Prostate gland (tissue), 2 donors: ENCODE data around the gene SFT2D3.

Source experiments
- POLR2AphosphoS5 ChIP-seq: sonication (generic); formaldehyde crosslinking; IDR thresholded peaks from one replicate; pipeline ENCODE4 v1.6.1; 2017; ENCODE audit warnings: antibody characterized with exemption
- TF ChIP-seq, protein P1 (sequence below), 4 experiments: fragments of 200-600 bp in 2 of 4; fragments of 450-650 bp in 2 of 4; sonication (generic) in 2 of 4; IDR thresholded peaks; 1 replicate in 3 of 4; 2 replicates in 1 of 4; pipeline ENCODE4 v1.5.1; 2016 to 2019; ENCODE audit warnings: antibody characterized with exemption in 4 of 4, mild to moderate bottlenecking in 2 of 4, moderate library complexity in 2 of 4

DNA sequence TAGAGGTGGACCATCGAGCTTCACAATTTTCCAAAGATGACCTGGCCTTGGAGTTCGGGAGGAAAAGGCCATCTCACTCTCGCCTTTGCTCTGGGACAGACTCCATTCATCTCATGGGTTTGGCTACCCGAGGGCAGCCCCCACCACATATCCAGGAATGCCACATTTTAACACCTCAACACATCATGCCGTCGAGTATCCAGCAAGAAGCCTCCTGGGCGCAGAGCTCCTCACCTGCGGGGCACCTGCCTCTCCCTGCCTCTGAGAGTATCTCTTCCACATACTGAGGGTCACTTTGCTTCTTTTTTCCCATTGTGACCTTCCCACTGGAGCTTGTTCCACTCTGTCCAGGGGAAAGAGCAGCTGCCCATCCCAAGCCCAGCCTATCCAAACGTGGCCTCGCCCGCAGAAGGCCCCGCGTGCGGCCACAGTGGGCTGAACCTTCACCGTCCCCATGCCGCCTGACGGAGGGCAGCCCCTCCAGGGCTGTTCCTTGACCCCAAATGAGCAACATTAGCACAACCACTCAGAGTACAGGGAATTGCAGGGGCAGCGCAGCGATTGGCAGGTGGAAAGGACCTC is 20.5 kb upstream of the SFT2D3 start:
- TF ChIP-seq, protein P1, sequence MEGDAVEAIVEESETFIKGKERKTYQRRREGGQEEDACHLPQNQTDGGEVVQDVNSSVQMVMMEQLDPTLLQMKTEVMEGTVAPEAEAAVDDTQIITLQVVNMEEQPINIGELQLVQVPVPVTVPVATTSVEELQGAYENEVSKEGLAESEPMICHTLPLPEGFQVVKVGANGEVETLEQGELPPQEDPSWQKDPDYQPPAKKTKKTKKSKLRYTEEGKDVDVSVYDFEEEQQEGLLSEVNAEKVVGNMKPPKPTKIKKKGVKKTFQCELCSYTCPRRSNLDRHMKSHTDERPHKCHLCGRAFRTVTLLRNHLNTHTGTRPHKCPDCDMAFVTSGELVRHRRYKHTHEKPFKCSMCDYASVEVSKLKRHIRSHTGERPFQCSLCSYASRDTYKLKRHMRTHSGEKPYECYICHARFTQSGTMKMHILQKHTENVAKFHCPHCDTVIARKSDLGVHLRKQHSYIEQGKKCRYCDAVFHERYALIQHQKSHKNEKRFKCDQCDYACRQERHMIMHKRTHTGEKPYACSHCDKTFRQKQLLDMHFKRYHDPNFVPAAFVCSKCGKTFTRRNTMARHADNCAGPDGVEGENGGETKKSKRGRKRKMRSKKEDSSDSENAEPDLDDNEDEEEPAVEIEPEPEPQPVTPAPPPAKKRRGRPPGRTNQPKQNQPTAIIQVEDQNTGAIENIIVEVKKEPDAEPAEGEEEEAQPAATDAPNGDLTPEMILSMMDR (IDR thresholded peaks at IDR 0.05) = no peak
- TF ChIP-seq POLR2AphosphoS5 = no peak
